Activated T-cell treated with anti-CD3 and anti-CD28 coated beads, Interleukin-2, amount 50 U/mL, for 24 hours (primary cell): ENCODE data around the gene OR1N2.
"Not testable (repeated sequence)": the region's sequence is repeated elsewhere in the genome, so short reads cannot be mapped to it uniquely, and the experiment has no call there.

ENCODE experiments used
- DNase-seq: peaks from one replicate; pipeline ENCODE4 v3.0.0-alpha.2; 2020
- H3K27ac Mint-ChIP-seq: 2 replicates; pipeline ENCODE4 v1.8.0; 2020; ENCODE audit warnings: mild to moderate bottlenecking, mixed read lengths
- H3K27me3 Mint-ChIP-seq: 2 replicates; pipeline ENCODE4 v1.8.0; 2020; ENCODE audit warnings: mixed read lengths
- H3K36me3 Mint-ChIP-seq: 2 replicates; pipeline ENCODE4 v1.8.0; 2020; ENCODE audit warnings: low read depth, mixed read lengths
- H3K4me1 Mint-ChIP-seq: 2 replicates; pipeline ENCODE4 v1.8.0; 2020; ENCODE audit warnings: low read depth, mixed read lengths
- H3K4me3 Mint-ChIP-seq: 2 replicates; pipeline ENCODE4 v1.8.0; 2020; ENCODE audit warnings: mild to moderate bottlenecking, moderate library complexity, mixed read lengths
- H3K9me3 Mint-ChIP-seq: 2 replicates; pipeline ENCODE4 v1.8.0; 2020; ENCODE audit warnings: mixed read lengths

OR1N2 gene

GRCh38 chr9:122567901-122568300 lies 15.0 kb downstream of the OR1N2 start:
- DNase-seq: no peak
- Mint-ChIP-seq H3K36me3 (no peaks in the 10 kb centered on the region), H3K27ac (no peak overlapping the region), H3K4me3 (no peak overlapping the region), H3K9me3 (peaks cover 5% of the 10 kb centered on the region), H3K27me3 (peaks cover 29% of the 10 kb centered on the region), H3K4me1 (peaks cover 14% of the 10 kb centered on the region)

- no peak overlapping the region for H3K4me3 Mint-ChIP-seq
- no peak overlapping the region for H3K27ac Mint-ChIP-seq
- DNase-seq: no peak
- H3K36me3 Mint-ChIP-seq: no peaks in the 10 kb centered on the region
- H3K27me3 Mint-ChIP-seq: peaks cover 4% of the 10 kb centered on the region
- H3K9me3 Mint-ChIP-seq: no peaks in the 10 kb centered on the region
- H3K4me1 Mint-ChIP-seq: peaks cover 15% of the 10 kb centered on the region
Observed at GRCh38 chr9:122572456-122572855, 19.5 kb downstream of the OR1N2 start.

- H3K4me3 Mint-ChIP-seq: no peak overlapping the region
- peaks cover 3% of the 10 kb centered on the region for H3K27me3 Mint-ChIP-seq
- H3K9me3 Mint-ChIP-seq: no peaks in the 10 kb centered on the region
- H3K4me1 Mint-ChIP-seq: no peaks in the 10 kb centered on the region
- H3K27ac Mint-ChIP-seq: no peak overlapping the region
- H3K36me3 Mint-ChIP-seq: no peaks in the 10 kb centered on the region
- DNase-seq: no peak
Observed at GRCh38 chr9:122579874-122580273, 27.0 kb downstream of the OR1N2 start.

GRCh38 chr9:122580360-122580759 lies 27.4 kb downstream of the OR1N2 start:
- no peaks in the 10 kb centered on the region for H3K4me1 Mint-ChIP-seq
- no peak overlapping the region for H3K4me3 Mint-ChIP-seq
- no peaks in the 10 kb centered on the region for H3K9me3 Mint-ChIP-seq
- H3K36me3 Mint-ChIP-seq: no peaks in the 10 kb centered on the region
- DNase-seq: no peak
- H3K27ac Mint-ChIP-seq: no peak overlapping the region
- peaks cover 3% of the 10 kb centered on the region for H3K27me3 Mint-ChIP-seq

GRCh38 chr9:122583284-122583683 lies 30.4 kb downstream of the OR1N2 start, which contains the start of gene OR1L8:
TSS of gene OR1L8 (minus strand) at chr9:122583384. CDS start at chr9:122568477, 14,907 bp downstream.
- H3K27me3 Mint-ChIP-seq, H3K27ac Mint-ChIP-seq, H3K4me1 Mint-ChIP-seq, H3K9me3 Mint-ChIP-seq, H3K36me3 Mint-ChIP-seq, DNase-seq, H3K4me3 Mint-ChIP-seq: not testable (repeated sequence)
